ENCODE results near the gene TASOR2. TPM values are rescaled to one million over a fixed set of nuclear protein-coding genes. Genes with fewer than 3 reads are reported as not detected.

The TASOR2 gene
- total RNA-seq, 1 experiment from 2014 or later: 67.3 TPM

- ATAC-seq: no peak
- Mint-ChIP-seq H3K9me3 (no peaks in the 10 kb centered on the region), H3K4me1 (peaks cover 22% of the 10 kb centered on the region), H3K27me3 (ENCODE audit: low read depth) (no peaks in the 10 kb centered on the region), H3K36me3 (peaks cover 16% of the 10 kb centered on the region), H3K4me3 (no peak overlapping the region), H3K27ac (0 out of 2 replicates have a peak overlapping the region, but pooled peaks have one; percentile 32)
- no peak for TF ChIP-seq ELF4 (CRISPR knock-in tag; IDR thresholded peaks at IDR 0.05; ENCODE audit: low read depth)
- TF ChIP-seq E2F4 (CRISPR knock-in tag; IDR thresholded peaks at IDR 0.05; ENCODE audit: borderline replicate concordance, low read depth): no peak
- no peak for TF ChIP-seq ATF6 (CRISPR knock-in tag; IDR thresholded peaks at IDR 0.05)
- no peak for TF ChIP-seq OVOL2 (CRISPR knock-in tag; IDR thresholded peaks at IDR 0.05; ENCODE audit: borderline replicate concordance)
- no peak for TF ChIP-seq USF1 (CRISPR knock-in tag; IDR thresholded peaks at IDR 0.05)
- TF ChIP-seq MYBL2 (CRISPR knock-in tag; IDR thresholded peaks at IDR 0.05): no peak
- no peak for TF ChIP-seq NR3C1 (CRISPR knock-in tag; conservative IDR thresholded peaks at IDR 0.05; ENCODE audit: low read depth)
- no peak for TF ChIP-seq CREB1 (CRISPR knock-in tag; IDR thresholded peaks at IDR 0.05)
- TF ChIP-seq ZBTB21 (CRISPR knock-in tag; IDR thresholded peaks at IDR 0.05; ENCODE audit: borderline replicate concordance): no peak
- TF ChIP-seq STAT6 (CRISPR knock-in tag; conservative IDR thresholded peaks at IDR 0.05; ENCODE audit: low read depth): no peak
- TF ChIP-seq CTCF (IDR thresholded peaks at IDR 0.05): no peak
- no peak for TF ChIP-seq FOXJ3 (CRISPR knock-in tag; IDR thresholded peaks at IDR 0.05; ENCODE audit: borderline replicate concordance)
- no peak for TF ChIP-seq ERG (CRISPR knock-in tag; IDR thresholded peaks at IDR 0.05)
- TF ChIP-seq ESRRA (CRISPR knock-in tag; IDR thresholded peaks at IDR 0.05; ENCODE audit: borderline replicate concordance): no peak
- TF ChIP-seq NFE2L1 (CRISPR knock-in tag; IDR thresholded peaks at IDR 0.05): no peak
- no peak for TF ChIP-seq ZNF121 (CRISPR knock-in tag; IDR thresholded peaks at IDR 0.05)
- no peak for TF ChIP-seq KAT7 (CRISPR knock-in tag; IDR thresholded peaks at IDR 0.05; ENCODE audit: borderline replicate concordance)
- no peak for TF ChIP-seq IRF1 (CRISPR knock-in tag; IDR thresholded peaks at IDR 0.05)
- no peak for TF ChIP-seq ZNF423 (CRISPR knock-in tag; IDR thresholded peaks at IDR 0.05)
- TF ChIP-seq TEAD4 (CRISPR knock-in tag; IDR thresholded peaks at IDR 0.05): no peak
- ChIA-PET CTCF (no interaction called here), POLR2A (no interaction called here)
- no peak for DNase-seq (ENCODE audit: low spot score)
Measured at GRCh38 chr10:5650664-5651387, 33.8 kb upstream of the TASOR2 start.

All from WTC11 (cell line).